NCI-H510A treated with DMSO at 0.1 percent for 48 hours (cell line): ENCODE results near the gene FUT8.
A peak's percentile ranks its signal among the peaks of the same experiment; 100 is the strongest.

Source experiments
- DNase-seq: peaks from one replicate; lab custom pipeline; 2025; lab: John Stamatoyannopoulos, UW

Gene FUT8

DNA sequence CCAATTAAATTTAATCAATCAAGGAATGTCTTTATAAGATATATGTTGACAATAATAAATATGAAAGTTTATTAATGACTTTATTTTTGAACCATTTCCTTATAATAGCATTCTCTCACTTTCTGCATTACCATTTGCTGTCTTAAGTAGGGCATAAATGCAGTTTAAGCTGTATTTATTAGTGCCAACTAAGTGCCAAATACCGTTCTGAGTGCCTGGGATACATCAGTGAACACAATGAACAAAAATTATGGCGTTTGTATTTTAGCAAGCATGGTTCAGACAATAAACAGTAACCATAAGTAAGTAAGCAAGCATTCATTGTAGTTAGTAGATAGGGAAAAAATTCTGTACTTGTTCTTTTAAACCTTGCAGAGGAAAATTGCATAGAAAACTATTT is 145.8 kb downstream of the FUT8 start:
- no peak for DNase-seq

- DNase-seq, result no peak
Measured at GRCh38 chr14:65560340-65561027, 148.0 kb downstream of the FUT8 start.

DNA sequence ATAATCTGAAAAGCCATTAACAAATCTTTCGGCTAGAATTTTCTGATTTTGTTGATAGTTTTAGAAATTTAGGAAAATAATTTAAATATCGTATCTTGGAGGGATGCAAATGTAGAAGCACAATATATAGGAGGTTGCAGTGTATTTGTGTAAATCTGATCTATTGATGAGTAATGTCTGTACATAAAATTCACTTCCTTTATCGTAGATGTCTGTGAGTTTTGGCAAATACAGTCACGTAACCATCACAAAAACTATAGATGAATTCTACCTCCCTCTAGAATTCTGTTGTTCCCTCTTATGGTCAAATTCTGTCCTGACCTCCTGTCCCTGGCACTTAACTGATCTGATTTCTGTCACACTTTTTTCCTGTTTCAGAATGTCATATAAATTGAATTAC is 151.8 kb downstream of the FUT8 start:
- no peak for DNase-seq

GRCh38 chr14:65565948-65566347 is 153.4 kb downstream of the FUT8 start:
- no peak for DNase-seq

DNA sequence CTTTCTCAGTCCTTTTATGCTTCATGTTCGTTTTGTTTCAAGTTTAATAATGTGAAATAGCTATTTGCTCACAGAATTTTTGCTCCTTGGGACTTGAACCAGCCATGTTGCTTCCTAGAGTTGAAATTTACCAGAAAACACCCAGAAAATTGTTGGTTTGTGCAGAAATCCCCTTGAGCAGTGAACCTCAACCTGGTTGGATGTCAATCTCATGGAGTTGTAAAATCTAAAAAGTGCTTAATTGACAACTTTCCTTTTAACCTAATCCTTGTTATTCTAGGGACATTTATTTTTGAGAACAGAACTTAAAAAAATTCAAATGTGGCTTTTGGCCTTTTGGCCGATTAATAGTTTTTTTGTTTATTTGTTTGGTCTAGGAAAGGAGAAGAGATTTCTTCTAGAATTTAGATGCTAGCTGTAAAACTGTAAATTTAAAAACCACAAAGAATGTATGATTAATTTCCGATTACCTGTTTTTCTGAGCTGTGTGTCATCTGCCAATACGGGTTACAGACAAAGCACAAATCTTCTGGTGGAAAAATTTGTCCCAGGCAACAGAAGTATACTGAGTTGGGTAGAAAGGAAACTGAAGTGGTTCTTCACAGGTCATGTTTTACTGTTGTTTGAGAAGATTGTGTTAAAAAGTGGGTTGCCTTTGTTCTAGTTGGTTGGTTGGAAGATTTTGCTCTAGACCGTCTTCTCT is 154.4 kb downstream of the FUT8 start:
- DNase-seq, result no peak

GRCh38 chr14:65574611-65575010 is 162.1 kb downstream of the FUT8 start:
- DNase-seq, result no peak

- no peak for DNase-seq
Measured at GRCh38 chr14:65575389-65575788, 162.9 kb downstream of the FUT8 start.

DNA sequence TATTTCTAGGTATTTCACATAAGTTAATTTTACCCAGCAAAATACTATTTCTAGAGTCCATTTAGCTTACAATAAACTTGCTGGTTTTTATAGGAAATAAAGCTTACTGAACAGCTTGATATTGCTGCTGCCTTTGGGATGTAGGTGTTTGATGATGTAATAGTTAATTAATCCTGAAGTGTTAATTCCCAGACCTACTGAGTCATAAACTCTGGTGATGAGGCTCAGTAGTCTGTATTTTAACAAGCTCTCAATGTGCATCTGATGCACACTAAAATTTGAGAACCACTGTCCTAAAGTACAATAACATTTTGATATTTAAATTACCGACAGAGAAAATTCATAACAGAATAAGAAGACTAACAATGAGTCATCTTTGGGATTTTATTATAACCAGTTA is 168.4 kb downstream of the FUT8 start:
- no peak for DNase-seq

- no peak for DNase-seq
Measured at GRCh38 chr14:65581378-65581777, 168.8 kb downstream of the FUT8 start.

DNA sequence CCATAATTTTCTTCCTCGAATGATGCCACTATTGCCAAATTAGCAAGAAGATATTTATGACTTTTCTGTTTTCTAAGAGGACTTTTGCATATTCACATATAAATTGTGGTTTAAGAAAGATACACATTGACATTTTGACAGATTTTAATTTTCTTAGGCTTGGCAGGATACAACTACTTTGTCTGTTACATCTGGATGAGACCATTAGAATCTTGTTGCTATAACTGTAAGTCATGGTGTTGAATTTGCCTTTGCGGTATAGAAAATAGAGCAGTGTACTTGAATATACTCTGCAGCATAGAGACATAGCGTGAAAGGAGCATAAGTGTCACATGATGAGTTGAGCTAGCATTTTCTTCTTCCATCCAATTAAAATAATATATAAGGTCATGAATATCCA is 169.3 kb downstream of the FUT8 start:
- DNase-seq, result no peak

DNA sequence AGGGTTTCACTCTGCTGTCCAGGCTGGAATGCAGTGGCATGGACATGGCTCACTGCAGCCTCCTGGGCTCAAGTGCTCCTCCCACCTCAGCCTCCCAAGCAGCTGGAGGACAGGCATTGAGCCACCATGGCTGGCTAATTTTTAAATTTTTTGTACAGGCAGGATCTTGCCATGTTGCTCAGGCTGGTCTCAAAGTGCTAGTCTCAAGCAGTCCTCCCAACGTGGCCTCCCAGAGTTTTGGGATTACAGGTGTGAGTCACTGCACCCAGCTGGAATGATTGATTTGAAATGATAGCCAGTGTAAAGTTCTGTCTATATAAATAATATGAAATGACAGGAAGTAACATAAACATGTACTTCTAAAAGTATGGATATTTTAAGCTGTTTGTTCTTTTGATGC is 172.7 kb downstream of the FUT8 start:
- no peak for DNase-seq

GRCh38 chr14:65588426-65589140 is 176.1 kb downstream of the FUT8 start:
- DNase-seq, result no peak

DNA sequence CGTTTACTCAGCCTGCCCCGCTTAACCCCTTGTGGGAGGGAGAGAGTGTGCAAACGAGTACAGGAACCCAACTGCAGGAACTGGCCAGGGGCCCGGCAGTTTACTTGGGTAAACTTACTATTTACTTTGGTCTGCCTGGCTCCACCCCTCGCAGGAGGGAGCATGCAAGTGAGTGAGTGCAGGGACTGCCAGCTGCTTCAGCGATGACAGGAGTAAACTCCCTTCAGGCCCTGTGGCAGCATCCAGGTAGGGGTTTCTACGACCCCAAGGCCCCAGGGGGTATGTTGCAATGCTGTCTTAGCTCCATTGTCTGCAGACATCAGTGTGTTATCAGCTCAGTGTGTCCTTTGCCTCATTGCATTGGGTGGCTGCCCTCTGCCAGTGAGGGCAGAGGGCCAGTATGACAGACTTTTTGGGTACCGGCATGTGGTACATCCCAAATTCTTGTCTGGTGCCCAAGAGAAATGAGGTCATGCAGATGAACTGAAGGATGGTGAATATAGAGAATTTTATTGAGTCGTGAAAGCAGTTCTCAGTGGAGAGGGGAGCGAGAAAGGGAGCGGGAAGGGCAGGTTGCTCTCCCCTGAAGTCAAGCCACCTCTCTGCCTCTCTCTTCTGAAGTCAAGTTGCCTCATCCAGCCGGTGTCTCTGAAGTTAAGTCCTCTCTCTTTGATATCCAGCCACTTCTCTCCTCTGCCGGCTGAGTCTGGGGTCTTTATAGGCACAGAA is 181.8 kb downstream of the FUT8 start:
- peak; percentile 55 for DNase-seq

GRCh38 chr14:65594882-65595237 is 182.3 kb downstream of the FUT8 start:
- DNase-seq, result no peak

GRCh38 chr14:65599375-65599774 is 186.8 kb downstream of the FUT8 start:
- DNase-seq, result no peak

DNA sequence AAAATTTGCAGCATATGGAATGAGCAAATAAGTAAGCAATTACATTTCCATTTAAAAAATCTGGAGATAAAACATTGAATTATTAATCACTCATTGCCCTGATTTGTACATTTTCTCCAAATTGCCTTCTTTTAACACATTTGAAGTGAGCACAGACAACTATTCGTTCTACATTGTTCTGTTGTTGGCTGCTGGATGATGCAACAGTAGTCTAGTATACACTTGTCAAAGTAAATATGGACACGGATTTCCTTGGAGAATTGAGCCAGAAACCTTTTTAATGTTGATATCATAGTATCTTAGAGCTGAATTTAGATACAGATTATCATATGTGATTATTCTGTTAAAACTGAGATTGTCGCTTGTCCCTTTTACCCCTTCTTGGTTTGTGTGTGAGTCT is 188.2 kb downstream of the FUT8 start:
- no peak for DNase-seq

GRCh38 chr14:65604535-65604934 is 192.0 kb downstream of the FUT8 start:
- DNase-seq, result no peak

- no peak for DNase-seq
Measured at GRCh38 chr14:65604936-65605335, 192.4 kb downstream of the FUT8 start.

- no peak for DNase-seq
Measured at GRCh38 chr14:65606460-65606859, 193.9 kb downstream of the FUT8 start.

DNA sequence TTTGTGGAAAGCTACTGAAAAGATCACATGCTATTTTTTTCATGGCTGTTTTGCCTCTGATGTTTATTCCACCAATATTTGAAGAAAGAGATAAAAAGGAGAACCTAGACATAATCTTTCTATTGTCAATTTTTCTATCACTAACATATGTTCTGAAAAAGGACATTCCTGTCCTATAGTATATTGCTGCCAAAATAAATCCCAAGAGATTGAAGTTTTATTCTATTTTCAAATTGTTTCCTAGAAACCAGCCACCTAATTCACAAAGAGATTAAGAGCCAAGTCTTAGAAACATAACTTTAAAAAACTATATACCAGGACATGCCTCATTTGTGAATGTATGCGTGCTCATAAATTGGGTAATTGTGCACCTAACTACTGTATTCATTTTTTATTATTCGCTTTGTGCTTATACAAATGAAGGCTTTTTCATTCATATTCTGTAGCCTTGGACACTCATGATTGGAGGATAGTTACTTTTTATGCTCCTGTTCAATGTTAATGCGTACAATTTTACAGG is 200.7 kb downstream of the FUT8 start:
- DNase-seq, result no peak

GRCh38 chr14:65618996-65619395 is 206.5 kb downstream of the FUT8 start:
- DNase-seq, result no peak

- DNase-seq, result no peak
Measured at GRCh38 chr14:65620195-65620594, 207.7 kb downstream of the FUT8 start.
